CD4-positive, alpha-beta T cell treated with Interleukin-15 for 1 hour (primary cell): ENCODE results near the gene PTPRO.
"Not testable (repeated sequence)": the region's sequence is repeated elsewhere in the genome, so short reads cannot be mapped to it uniquely, and the experiment has no call there.

Experiments used
- DNase-seq: peaks from one replicate; pipeline ENCODE4 v3.0.0-alpha.2; 2020

PTPRO gene

DNA sequence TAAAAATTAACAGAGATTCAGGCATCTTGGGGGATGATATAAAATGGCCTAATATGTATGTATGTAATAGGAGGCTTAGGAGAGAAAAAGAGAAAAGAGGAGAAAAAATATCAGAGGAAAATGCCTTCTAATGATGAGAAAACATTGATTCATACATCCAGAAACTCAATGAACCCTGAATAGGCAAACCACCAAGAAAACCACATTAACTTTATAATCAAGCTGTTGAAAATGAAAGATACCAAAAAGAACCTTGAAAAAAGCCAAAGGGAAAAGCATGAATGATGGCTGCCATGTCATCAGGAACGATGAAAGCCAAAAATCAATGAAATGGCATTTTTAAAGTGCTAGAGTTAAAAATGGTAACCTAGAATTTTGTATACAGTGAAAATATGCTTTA, 286.6 kb downstream of the PTPRO start:
- no peak for DNase-seq

DNA sequence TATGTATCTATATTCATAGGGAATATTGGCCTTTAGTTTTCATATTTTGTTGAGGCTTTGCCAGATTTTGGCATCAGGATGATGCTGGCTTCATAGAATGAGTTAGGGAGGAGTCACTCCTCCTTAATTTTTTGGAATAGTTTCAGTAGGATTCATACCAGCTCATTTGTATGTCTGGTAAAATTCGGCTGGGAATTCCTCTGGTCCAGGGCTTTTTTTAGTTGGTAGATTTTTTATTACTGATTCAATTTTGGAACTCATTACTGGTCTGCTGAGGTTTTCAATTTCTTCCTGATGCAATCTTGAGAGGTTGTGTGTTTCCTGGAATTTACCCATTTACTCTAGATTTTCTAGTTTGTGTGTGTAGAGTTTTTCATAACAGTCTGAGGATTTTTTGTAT, 291.7 kb downstream of the PTPRO start:
- no peak for DNase-seq

DNA sequence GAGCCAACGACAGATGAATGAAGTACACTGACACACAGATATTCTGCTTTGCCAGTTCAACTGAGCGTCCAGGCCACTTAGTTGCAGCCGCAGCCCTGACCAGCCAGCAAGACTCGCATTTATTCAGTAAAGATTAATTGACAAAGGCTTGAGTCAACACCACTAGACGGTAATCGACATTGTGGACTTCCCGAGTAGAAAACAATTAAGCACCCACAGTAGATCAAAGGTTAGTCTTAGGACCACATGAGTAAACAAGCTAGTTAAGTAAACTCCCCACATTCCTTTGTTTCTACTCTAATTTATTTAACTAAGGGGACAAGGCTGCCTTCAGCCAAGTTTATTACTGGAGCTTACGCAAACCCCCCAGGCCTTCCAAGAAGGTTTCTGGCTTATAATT, 294.2 kb downstream of the PTPRO start:
- DNase-seq, result not testable (repeated sequence)

DNA sequence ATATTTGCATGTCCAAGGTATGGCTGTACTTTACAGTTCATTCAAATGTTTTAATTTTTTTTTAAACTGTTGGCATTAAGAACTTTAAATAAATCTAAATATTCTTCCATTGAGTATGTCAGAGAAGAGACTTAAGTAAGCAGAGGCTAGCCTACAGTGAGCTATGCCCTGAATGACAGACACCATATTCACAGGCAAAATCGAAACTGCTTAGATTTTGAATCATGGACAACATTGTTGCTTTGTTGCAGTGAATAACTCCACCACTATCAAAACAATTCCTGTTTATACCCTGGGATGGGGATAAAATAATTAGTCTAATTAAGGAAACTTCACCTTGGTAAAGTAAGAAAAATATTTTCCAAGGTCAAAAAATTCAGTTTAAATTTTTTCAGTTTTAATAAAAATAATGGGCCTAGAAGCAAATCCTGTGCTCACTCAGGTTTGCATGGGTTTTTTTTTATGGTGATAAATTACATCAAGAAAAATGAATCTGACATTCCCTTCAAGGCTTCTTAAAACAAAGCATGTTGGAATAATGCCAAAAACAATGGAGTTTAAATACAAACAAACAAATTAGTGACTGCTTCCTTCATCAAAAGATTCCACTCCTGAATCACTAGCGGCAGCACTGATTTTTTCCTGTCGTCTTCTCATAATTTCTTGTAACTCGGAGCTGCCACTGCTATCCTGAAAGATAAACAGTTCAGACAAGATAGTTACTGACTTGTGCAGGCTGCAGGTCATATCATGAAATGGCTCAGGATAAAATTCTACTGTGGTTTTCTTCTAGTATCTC, 298.6 kb downstream of the PTPRO start:
- DNase-seq, result no peak

DNA sequence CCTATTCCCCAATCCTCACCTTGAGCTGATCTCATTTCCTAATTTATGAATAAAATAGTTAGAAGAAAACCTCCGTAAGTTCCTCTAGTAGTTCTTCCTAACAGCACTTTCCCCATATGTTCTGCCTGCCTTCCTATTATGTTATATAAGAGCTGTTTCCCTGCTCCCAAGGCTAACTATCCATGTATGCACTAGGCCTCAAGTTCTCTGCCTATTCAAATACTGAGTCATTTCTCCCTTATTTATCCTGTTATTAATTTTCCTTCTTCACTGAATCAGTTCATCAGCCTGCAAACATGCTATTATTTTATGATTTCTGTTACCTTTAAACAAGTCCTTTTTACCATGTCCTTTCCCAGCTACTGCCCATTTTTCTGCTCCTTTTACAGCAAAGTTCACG, 302.8 kb downstream of the PTPRO start:
- DNase-seq, result no peak

DNA sequence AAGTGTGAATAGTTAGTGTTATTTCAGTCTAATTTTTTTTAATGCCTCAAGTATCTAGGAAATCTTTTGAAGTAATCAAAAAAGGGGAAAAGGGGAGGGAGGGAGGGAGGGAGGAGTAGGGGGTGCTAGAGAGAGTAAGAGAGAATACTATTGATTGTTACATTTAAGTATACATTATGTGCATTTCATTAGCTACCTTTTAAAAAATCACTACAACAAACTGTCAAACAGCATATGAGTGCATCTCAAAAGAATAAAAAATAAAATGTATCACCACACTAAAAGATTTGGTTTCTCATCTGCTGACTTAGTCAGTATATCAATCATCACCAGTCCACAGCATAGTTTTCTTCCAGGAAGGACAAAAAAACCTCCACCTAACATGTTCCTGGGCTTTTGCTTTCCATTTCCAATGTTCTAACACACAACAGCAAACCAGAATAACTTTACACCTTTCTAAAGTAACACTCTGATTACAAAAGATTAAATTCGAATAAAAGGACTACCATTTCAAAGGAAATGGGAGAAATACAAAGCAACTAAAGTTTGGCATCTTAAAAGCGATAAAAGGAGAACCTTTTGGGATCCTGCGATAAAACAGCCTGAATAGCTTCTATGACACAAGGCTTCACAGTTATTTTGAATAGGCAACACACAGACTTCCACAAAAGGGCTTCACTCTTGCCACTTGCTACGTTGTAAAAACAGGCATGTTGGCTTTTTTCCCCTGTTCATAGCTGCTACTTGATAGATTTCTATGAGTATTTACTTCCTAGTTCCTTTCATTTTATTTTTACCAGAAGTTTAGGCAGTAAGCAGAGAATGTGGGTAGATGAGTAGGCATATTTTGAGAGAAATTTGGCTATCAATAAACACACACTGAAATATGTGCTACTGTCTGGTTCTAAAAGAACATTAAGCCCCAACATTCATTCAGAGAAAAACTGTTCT, 306.0 kb downstream of the PTPRO start:
- DNase-seq, result no peak

DNA sequence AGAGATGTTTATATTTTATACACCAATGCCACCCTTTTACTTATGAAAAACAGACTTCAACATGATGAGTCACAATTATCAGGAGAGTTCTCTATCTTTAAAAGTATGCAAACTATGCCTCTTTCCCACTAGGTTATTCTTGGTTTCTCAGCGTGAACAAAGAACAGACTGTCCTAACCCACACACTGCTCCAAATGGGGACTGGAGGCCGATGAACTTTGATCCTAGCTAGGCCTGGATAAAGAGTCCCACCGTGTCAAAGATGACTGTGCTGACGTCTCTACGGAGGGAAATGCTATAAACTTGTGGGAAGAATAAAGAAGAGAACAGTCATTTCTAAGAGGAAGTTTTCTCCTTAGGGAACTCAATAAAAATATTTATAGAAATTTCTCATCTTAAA, 306.8 kb downstream of the PTPRO start:
- DNase-seq, result no peak

DNA sequence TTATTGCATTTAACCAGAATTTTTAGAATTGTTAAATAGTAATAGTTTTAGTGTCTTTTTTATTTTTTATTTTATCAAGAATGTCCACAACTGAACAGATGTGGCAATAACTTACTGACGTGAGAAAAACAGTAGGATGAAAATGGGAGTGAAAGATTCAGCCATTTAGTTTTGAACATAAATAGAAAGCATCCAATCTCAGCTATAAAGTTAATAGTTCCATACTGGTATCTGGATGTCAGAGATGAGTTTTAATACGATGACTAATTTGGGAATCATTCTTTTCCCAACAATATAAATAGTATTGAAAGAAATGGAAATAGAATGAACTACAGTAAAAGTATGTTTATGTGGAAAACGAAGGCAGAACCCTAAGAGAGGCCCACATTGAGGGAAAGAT, 307.5 kb downstream of the PTPRO start:
- no peak for DNase-seq

DNA sequence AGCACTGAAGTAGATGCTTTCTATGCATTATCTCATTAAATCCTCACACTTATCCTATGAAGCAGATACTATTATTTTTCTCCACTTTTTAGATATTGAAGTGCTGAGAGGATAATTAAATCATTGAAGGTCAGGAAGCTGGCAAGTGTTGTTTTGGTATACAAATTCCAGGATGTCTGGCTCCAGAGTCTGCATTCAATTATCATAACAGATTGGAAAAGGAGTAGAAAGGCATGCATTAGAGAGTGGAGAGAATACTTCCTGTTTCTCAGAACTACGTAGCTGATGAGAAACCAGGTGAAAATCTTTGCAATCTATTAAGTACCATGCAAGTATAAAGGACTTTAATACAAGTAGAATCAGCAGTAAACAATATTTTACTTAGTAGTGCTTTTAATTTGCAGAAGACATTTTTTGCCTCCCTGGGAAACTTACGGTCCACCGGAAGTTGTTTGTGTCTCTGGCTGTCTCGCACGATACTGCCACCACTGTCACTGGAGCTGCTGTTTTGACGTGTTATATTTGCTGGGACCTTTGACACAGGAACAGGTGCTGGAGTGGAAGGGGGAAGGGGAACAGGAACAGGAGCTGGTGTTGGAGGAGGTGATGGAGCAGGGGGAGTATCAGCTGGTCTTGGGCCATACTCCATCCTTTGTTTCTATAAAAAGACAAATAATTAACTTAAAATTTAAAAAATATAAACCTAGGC, 308.9 kb downstream of the PTPRO start:
- DNase-seq, result no peak

DNA sequence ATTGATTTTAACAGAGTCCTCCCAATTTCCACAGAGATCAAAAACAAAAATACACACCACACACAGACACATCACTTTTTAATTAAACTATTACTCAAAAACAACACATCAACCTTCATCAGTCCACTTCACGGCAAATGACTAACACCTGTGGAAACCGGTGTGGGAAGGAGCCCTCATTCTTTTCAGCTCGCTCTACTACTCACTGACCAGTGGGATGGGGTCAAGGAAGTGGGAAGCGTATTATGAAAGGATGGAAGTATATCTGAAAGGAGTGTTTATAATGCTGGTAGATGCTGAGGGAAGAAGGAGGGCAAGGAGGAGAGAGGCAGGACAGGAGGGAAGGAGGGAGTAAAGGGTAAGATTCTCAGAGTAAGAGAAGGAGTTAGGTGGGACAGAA, 310.4 kb downstream of the PTPRO start:
- no peak for DNase-seq

DNA sequence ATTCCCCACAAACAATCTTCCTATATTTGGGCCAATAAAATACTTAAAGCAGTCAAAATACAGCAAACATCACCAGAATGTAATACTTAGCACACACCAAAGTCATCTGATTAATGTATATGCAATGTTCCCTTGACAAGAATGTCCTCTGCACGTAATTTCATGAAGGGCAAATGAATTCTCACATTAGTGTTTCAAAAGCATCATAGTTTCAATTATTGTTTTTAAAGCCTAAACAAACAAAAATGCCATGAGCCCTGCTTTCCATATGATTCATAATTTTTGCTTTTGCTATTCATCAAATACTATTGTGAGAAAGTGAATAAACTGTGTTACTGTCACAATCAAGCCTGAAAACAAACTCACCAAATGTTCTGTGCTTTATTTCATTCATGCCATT, 310.9 kb downstream of the PTPRO start:
- DNase-seq, result no peak

DNA sequence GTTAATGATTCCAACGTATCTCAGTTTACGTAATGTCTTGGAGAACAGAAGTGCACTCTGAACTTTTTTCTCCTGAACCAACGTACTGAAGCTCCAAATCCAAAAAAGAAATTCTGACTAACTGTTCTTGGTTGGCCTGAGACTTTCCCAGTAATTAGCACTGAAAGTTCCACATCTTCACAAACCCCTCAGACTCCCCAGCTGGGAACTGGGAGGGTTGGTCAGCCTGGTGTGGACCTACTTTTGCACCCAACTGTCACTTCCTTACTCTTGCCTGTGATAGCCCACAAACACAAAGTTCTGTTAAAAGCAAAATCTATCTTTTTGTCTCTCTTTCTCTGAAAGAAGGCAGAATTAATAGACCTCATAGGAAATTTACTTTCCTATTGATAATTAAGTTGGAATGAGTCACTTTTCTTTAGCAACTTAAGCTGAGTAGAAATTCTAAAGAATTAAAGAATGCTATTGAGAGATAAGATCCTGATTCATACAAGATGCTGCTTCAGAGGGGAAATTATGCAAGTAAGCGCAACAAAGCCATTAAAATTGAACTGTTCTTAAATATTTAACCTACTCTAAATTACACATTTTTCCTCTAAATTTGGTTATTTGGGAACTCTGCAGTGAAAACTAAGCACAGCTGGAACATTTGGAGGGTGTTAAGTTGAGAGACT, 311.8 kb downstream of the PTPRO start:
- no peak for DNase-seq

DNA sequence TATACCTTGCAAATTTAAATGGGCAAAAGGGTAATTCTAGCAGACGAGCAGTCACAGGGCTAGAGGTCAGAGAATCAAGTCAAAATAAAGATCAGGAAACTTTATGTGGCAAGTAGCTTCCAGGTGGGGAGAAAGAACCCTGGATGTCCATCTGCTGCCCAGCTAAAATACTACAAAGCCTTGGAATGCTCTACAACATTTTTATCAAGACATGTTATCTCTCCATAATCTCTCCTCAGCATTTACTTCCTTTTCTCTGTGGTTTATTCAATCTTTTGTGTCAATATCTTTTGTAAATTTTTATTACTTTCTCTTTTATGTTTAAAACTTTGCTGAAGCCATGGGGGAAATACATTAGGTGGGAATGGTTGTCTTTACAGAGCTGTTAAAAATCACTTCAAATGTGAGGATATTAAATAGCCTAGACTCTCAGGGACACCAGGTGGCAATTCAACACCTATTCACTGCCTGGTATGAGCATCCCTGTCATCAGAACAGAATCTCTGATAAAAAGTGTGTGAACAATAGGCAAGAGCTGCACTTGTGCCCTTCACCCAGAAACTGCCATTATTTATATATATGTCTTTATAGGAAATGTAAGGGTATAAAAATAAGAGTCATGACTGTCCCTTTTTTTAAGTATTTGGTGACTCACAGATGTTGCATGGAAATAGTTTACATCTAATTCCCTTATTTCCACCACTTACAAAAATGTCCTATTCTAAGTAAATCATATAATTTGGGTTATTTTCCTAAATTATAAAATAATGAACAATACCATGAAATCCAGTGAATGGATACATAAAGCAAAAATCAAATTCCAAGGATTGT, 314.0 kb downstream of the PTPRO start:
- DNase-seq, result no peak

DNA sequence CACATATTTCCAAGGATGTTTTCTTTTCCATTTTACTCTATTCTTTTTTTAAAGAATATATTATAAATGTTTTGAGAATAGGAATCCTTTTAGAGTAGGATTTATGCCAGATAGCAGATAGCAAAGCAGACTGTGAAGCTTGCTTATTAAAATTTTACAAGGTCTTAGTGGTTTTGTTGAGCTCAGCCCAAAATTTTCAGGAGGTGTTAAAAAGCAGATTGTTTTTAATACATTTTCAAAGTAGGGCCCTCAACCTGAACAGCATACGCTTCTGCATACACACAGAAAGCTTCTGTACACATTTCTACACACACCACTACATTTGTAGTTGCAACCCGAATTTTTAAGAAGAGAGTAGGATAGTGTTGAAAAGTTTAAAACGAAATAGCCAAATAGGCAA, 315.9 kb downstream of the PTPRO start:
- no peak for DNase-seq

DNA sequence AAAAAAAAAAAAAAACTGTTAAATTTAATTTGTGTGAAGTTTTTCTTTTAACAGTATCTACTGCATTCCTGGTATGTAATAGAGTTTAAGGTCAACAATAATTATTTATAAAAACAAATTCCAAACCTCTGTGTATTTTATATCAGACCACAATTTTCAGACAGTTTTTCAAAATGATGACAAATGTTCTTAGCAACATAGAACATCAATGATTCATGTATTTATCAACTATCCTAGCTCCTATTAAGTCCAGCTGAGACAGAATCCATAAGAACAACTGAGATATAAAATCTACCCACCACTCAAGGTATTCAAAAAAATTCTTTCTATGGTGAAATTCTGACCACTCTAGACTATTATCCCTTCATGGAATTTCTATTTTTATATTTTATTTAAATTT, 322.4 kb downstream of the PTPRO start:
- DNase-seq, result no peak

DNA sequence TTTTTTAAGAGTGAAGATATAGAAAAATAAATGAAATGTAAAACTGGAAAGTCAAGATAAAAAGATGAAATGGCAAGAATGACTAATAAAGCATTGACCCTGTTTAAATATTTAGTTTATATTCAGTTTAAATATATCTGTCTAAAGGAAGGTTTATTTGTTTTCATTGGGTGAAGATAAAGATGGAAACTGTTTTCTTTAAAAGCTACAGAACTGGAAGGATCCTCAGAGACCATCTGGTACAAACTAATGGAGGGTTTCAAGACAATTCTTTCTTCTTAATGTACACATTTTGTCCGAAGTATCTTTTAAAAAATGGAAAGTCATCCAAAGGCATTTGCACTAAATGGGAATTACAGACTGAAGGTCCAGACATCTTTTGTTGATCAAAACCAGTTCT, 324.3 kb downstream of the PTPRO start:
- no peak for DNase-seq
